ENCODE results near the gene PLEKHM3. TPM values are rescaled to one million over a fixed set of nuclear protein-coding genes. Genes with fewer than 3 reads are reported as not detected.

PLEKHM3 gene
- total RNA-seq, 2 experiments from 2014 or later, result 11.3 to 11.6 TPM

DNA sequence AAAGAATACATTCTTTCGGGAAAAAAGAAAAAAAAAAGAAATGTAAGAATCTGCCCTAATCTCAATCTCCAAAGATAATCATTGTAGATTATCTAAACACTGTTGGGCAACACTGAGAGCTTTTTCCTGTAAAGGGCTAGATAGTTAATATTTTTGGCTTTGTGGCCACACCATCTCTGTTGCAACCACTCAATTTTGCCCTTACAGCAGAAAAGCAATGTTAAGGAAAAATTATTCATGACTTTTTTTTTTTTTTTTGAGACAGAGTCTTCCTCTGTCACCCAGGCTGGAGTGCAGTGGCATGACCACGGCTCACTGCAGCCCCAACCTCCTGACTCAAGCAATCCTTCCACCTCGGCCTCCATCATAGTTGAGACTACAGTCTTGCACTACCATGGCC is 238.3 kb downstream of the PLEKHM3 start:
- no peaks in the 10 kb centered on the region for H3K36me3 ChIP-seq (ENCODE audit: insufficient read depth, low read length)
- Mint-ChIP-seq H3K9me3 (no peaks in the 10 kb centered on the region), H3K4me1 (ENCODE audit: low read depth) (no peaks in the 10 kb centered on the region), H3K27ac (no peak overlapping the region), H3K4me3 (no peak overlapping the region), H3K36me3 (ENCODE audit: low read depth) (no peaks in the 10 kb centered on the region), H3K27me3 (peaks cover 12% of the 10 kb centered on the region)
- ATAC-seq (ENCODE audit: poor library complexity), result no peak
- ChIA-PET CTCF (interaction anchor here (0.6 kb wide), 1 partner anchor 21 kb away, joined by 3 read pairs; no protein-coding TSS in a partner anchor), POLR2A (no interaction called here)
- H3K4me1 ChIP-seq (ENCODE audit: insufficient read depth, low read length), result no peaks in the 10 kb centered on the region
- no peak overlapping the region for H3K27ac ChIP-seq (ENCODE audit: low read depth in 1 of 2, low read length in 2 of 2)
- TF ChIP-seq, protein P1, sequence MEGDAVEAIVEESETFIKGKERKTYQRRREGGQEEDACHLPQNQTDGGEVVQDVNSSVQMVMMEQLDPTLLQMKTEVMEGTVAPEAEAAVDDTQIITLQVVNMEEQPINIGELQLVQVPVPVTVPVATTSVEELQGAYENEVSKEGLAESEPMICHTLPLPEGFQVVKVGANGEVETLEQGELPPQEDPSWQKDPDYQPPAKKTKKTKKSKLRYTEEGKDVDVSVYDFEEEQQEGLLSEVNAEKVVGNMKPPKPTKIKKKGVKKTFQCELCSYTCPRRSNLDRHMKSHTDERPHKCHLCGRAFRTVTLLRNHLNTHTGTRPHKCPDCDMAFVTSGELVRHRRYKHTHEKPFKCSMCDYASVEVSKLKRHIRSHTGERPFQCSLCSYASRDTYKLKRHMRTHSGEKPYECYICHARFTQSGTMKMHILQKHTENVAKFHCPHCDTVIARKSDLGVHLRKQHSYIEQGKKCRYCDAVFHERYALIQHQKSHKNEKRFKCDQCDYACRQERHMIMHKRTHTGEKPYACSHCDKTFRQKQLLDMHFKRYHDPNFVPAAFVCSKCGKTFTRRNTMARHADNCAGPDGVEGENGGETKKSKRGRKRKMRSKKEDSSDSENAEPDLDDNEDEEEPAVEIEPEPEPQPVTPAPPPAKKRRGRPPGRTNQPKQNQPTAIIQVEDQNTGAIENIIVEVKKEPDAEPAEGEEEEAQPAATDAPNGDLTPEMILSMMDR (IDR thresholded peaks at IDR 0.05), result no peak
- intact Hi-C loops (cut with DNase I, micrococcal nuclease), result no loop called here
- H3K4me3 ChIP-seq (ENCODE audit: low read length), result no peak overlapping the region
- H3K27me3 ChIP-seq (ENCODE audit: control insufficient read depth in 1 of 2, insufficient read depth in 2 of 2, low read length in 2 of 2), result no peaks in the 10 kb centered on the region
- no peaks in the 10 kb centered on the region for H3K9me3 ChIP-seq (ENCODE audit: control insufficient read depth in 1 of 2, insufficient read depth in 1 of 2, low read length in 2 of 2)
- DNase-seq, result no peak

DNA sequence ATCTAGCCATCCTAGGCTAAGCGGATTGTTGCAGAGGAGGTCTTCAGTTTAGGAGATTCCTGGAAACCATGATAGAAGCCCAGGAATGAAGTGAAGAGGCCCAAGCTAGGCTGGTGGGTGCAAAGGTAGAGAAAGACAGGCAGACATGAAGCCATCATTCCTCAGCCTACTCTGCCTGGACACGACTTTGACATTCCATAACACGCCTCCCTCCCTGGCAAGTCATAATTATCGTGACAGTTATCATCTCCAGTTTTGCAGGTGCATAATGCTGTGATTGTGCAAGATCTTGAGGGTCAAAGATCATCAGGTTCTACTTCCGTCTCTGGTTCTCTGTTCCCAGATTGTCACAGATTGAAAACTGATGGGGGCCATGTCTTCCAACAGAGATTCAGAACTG is 240.4 kb downstream of the PLEKHM3 start:
- POLR2A ChIA-PET, result no interaction called here
- Mint-ChIP-seq H3K4me1 (ENCODE audit: low read depth) (no peaks in the 10 kb centered on the region), H3K4me3 (no peak overlapping the region), H3K9me3 (no peaks in the 10 kb centered on the region), H3K27me3 (peaks cover 3% of the 10 kb centered on the region), H3K27ac (no peak overlapping the region), H3K36me3 (ENCODE audit: low read depth) (no peaks in the 10 kb centered on the region)
- no peaks in the 10 kb centered on the region for H3K36me3 ChIP-seq (ENCODE audit: insufficient read depth, low read length)
- no peaks in the 10 kb centered on the region for H3K27me3 ChIP-seq (ENCODE audit: control insufficient read depth in 1 of 2, insufficient read depth in 2 of 2, low read length in 2 of 2)
- no peaks in the 10 kb centered on the region for H3K9me3 ChIP-seq (ENCODE audit: control insufficient read depth in 1 of 2, insufficient read depth in 1 of 2, low read length in 2 of 2)
- CTCF ChIA-PET, result no interaction called here
- intact Hi-C loops (cut with DNase I, micrococcal nuclease), result no loop called here
- no peak overlapping the region for H3K27ac ChIP-seq (ENCODE audit: low read depth in 1 of 2, low read length in 2 of 2)
- no peak for DNase-seq
- no peaks in the 10 kb centered on the region for H3K4me1 ChIP-seq (ENCODE audit: insufficient read depth, low read length)
- no peak for ATAC-seq (ENCODE audit: poor library complexity)
- TF ChIP-seq, protein P1 (IDR thresholded peaks at IDR 0.05), result no peak
- no peak overlapping the region for H3K4me3 ChIP-seq (ENCODE audit: low read length)

DNA sequence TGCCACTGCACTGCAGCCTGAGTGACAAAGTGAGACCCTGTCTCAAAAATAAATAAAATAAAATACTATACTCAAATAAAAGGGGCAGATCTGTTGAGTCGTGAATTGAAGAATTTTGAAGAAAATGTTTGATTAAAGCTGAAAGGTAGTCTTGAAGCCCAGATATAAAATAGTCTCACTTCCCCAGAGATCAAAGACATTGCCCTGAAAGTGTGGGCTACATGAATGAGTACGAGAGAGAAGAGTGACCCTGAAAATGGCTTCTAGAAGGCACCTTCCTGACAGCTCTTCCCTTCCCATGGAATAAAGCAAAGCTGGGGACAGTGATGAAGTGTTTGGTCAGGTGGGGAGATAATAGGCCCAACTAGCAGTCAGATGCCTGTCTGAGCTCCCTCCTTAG is 241.8 kb downstream of the PLEKHM3 start:
- intact Hi-C loops (cut with DNase I, micrococcal nuclease), result no loop called here
- ChIA-PET POLR2A (no interaction called here), CTCF (no interaction called here)
- H3K27ac Mint-ChIP-seq, result no peak overlapping the region
- DNase-seq (no peak), ATAC-seq (ENCODE audit: poor library complexity) (no peak)
- no peaks in the 10 kb centered on the region for H3K4me1 ChIP-seq (ENCODE audit: insufficient read depth, low read length)
- no peaks in the 10 kb centered on the region for H3K27me3 Mint-ChIP-seq
- H3K27ac ChIP-seq (ENCODE audit: low read depth in 1 of 2, low read length in 2 of 2), result no peak overlapping the region
- no peaks in the 10 kb centered on the region for H3K36me3 ChIP-seq (ENCODE audit: insufficient read depth, low read length)
- no peaks in the 10 kb centered on the region for H3K36me3 Mint-ChIP-seq (ENCODE audit: low read depth)
- TF ChIP-seq, protein P1 (IDR thresholded peaks at IDR 0.05), result no peak
- no peaks in the 10 kb centered on the region for H3K4me1 Mint-ChIP-seq (ENCODE audit: low read depth)
- no peak overlapping the region for H3K4me3 Mint-ChIP-seq
- H3K4me3 ChIP-seq (ENCODE audit: low read length), result no peak overlapping the region
- H3K9me3 ChIP-seq (ENCODE audit: control insufficient read depth in 1 of 2, insufficient read depth in 1 of 2, low read length in 2 of 2), result no peaks in the 10 kb centered on the region
- H3K9me3 Mint-ChIP-seq, result no peaks in the 10 kb centered on the region
- H3K27me3 ChIP-seq (ENCODE audit: control insufficient read depth in 1 of 2, insufficient read depth in 2 of 2, low read length in 2 of 2), result no peaks in the 10 kb centered on the region

Data from CD4-positive, alpha-beta T cell (primary cell).